ENCODE results near the gene CCDC136. TPM values are rescaled to one million over a fixed set of nuclear protein-coding genes. Genes with fewer than 3 reads are reported as not detected.
A peak's percentile ranks its signal among the peaks of the same experiment; 100 is the strongest.

CCDC136 gene
- total RNA-seq, 1 donor from 2014 or later, result 17.9 TPM

DNA sequence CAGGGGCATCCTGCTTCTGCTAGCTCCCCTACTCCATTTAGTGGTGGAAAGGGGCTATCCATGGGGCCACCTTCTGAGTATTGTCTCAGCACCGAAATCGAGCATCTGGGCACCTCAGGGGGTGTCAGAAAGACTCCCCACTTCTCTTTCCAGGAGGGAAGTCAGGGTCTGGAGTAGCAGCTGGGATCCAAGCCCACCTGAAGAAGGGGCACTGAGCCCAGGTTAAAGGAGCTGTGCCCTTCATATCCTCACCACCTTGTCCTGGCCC is 41.0 kb downstream of the CCDC136 start:
- peaks cover 0 to 3% of the 10 kb centered on the region in 2 donors for H3K36me3 ChIP-seq
- H3K9me3 ChIP-seq, result no peaks in the 10 kb centered on the region
- DNase-seq (ENCODE audit: extremely low spot score in 2 of 2), result no peak
- peak overlapping the region; percentile 85 for H3K27ac ChIP-seq
- TF ChIP-seq, protein P1, sequence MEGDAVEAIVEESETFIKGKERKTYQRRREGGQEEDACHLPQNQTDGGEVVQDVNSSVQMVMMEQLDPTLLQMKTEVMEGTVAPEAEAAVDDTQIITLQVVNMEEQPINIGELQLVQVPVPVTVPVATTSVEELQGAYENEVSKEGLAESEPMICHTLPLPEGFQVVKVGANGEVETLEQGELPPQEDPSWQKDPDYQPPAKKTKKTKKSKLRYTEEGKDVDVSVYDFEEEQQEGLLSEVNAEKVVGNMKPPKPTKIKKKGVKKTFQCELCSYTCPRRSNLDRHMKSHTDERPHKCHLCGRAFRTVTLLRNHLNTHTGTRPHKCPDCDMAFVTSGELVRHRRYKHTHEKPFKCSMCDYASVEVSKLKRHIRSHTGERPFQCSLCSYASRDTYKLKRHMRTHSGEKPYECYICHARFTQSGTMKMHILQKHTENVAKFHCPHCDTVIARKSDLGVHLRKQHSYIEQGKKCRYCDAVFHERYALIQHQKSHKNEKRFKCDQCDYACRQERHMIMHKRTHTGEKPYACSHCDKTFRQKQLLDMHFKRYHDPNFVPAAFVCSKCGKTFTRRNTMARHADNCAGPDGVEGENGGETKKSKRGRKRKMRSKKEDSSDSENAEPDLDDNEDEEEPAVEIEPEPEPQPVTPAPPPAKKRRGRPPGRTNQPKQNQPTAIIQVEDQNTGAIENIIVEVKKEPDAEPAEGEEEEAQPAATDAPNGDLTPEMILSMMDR (IDR thresholded peaks at IDR 0.05), result no peak
- TF ChIP-seq POLR2AphosphoS5 (IDR thresholded peaks at IDR 0.05; ENCODE audit: insufficient read depth in 1 of 2, low read depth in 1 of 2) (no peak), POLR2A (IDR thresholded peaks at IDR 0.05) (no peak)
- peak overlapping the region; percentile 58 to 64 for H3K4me3 ChIP-seq
- intact Hi-C loops (cut with DNase I), result no loop called here
- peaks cover 45% of the 10 kb centered on the region for H3K4me1 ChIP-seq
- H3K27me3 ChIP-seq, result no peaks in the 10 kb centered on the region

DNA sequence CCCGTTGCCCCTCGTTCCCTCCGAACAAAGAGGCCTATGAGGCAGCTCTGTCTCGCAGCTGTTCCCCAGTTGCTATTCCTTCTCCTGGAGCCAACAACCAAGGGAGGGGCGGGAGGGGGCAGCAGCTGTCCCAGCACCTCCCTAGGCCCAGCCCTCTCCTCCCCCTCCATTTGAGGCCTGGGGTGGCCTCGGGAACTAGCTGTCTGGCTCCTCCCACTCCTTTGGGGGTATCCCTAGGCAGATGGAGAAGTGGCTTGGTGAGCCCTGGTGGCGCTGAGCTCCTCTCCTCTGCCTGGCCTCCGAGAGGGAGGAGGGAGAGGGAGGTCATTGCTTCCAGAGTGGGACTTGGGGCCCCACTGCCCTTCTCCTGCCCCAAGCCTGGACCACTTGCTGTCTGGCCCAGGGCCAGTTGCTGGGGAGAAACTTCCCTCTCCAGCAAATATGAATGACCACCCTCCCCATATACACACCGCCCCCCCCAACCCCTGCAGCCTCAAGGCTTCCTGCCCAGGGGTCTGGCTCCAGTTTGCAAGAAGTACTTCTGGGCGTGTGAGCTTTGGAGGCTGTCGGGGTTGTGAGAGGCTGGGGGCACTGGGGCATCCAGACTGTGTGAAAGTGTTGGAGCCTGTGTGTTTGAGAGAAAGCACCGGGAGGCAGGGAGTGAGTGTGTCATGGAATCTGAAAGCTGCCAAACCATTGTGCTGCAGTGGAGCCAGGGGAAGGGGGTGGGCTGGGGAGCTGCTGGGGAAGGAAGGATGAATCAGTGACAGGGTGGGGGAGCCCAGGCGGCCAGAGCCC is 41.6 kb downstream of the CCDC136 start:
- H3K4me3 ChIP-seq, result peak overlapping the region; percentile 58 to 64
- H3K4me1 ChIP-seq, result peaks cover 42% of the 10 kb centered on the region
- DNase-seq (ENCODE audit: extremely low spot score in 2 of 2), result no peak
- TF ChIP-seq POLR2A (IDR thresholded peaks at IDR 0.05), result no peak
- peak in 1 of 2 donors; percentile 44 for TF ChIP-seq POLR2AphosphoS5 (IDR thresholded peaks at IDR 0.05; ENCODE audit: insufficient read depth in 1 of 2, low read depth in 1 of 2)
- TF ChIP-seq, protein P1 (IDR thresholded peaks at IDR 0.05), result no peak
- H3K27me3 ChIP-seq, result no peaks in the 10 kb centered on the region
- peak overlapping the region; percentile 85 for H3K27ac ChIP-seq
- no peaks in the 10 kb centered on the region for H3K9me3 ChIP-seq
- intact Hi-C loops (cut with DNase I), result no loop called here
- peaks cover 0 to 5% of the 10 kb centered on the region in 2 donors for H3K36me3 ChIP-seq

DNA sequence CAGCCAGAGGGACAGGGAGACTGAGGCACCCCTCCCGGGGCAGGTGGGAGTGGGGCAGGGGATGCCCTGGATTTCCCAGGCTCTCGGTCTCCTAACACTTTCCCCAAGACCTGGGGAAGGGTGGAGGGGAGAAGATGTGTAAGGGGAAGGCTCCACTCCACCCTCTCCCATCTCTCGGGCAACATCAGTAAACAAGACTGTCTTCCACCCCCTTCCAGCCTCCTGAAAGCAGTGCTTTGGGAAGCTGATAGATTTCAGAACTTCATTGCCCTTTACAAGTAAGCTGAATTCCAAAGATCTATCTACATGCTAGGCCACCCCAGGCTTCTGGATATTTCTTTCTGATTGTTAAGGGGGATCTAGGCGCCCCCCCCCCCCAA is 42.2 kb downstream of the CCDC136 start:
- Histone ChIP-seq H3K4me3 (peak overlapping the region in 1 of 2 donors; percentile 58), H3K36me3 (peaks cover 0 to 9% of the 10 kb centered on the region in 2 donors), H3K9me3 (no peaks in the 10 kb centered on the region), H3K27ac (peak overlapping the region; percentile 85), H3K27me3 (no peaks in the 10 kb centered on the region), H3K4me1 (peaks cover 42% of the 10 kb centered on the region)
- intact Hi-C loops (cut with DNase I), result no loop called here
- TF ChIP-seq POLR2AphosphoS5 (IDR thresholded peaks at IDR 0.05; ENCODE audit: insufficient read depth in 1 of 2, low read depth in 1 of 2), result no peak
- TF ChIP-seq POLR2A (IDR thresholded peaks at IDR 0.05), result no peak
- TF ChIP-seq, protein P1 (IDR thresholded peaks at IDR 0.05), result no peak
- DNase-seq (ENCODE audit: extremely low spot score in 2 of 2), result no peak

DNA sequence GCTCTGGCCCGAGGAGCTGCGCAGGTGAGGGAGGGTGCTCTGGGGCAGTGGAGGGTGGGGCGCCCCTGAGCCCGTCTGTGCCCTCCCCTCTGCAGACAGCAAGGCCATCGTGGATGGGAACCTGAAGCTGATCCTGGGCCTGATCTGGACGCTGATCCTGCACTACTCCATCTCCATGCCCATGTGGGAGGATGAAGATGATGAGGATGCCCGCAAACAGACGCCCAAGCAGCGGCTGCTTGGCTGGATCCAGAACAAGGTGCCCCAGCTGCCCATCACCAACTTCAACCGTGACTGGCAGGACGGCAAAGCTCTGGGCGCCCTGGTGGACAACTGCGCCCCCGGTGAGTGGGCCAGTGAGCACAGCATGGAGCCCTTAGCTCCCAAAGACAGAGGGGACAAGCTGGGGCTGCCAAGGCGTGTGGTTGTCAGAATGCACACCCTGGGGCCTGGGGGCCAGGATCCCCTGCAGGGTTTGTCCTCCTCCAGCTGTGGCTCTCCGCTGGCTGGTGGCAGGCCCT is 43.5 kb downstream of the CCDC136 start:
- TF ChIP-seq POLR2A (IDR thresholded peaks at IDR 0.05) (no peak), POLR2AphosphoS5 (IDR thresholded peaks at IDR 0.05; ENCODE audit: insufficient read depth in 1 of 2, low read depth in 1 of 2) (no peak)
- H3K36me3 ChIP-seq, result peaks cover 0 to 16% of the 10 kb centered on the region in 2 donors
- peak overlapping the region; percentile 56 for H3K27ac ChIP-seq
- no peaks in the 10 kb centered on the region for H3K9me3 ChIP-seq
- DNase-seq (ENCODE audit: extremely low spot score in 2 of 2), result no peak
- H3K4me1 ChIP-seq, result peaks cover 34% of the 10 kb centered on the region
- H3K4me3 ChIP-seq, result no peak overlapping the region
- intact Hi-C loops (cut with DNase I), result no loop called here
- no peaks in the 10 kb centered on the region for H3K27me3 ChIP-seq

DNA sequence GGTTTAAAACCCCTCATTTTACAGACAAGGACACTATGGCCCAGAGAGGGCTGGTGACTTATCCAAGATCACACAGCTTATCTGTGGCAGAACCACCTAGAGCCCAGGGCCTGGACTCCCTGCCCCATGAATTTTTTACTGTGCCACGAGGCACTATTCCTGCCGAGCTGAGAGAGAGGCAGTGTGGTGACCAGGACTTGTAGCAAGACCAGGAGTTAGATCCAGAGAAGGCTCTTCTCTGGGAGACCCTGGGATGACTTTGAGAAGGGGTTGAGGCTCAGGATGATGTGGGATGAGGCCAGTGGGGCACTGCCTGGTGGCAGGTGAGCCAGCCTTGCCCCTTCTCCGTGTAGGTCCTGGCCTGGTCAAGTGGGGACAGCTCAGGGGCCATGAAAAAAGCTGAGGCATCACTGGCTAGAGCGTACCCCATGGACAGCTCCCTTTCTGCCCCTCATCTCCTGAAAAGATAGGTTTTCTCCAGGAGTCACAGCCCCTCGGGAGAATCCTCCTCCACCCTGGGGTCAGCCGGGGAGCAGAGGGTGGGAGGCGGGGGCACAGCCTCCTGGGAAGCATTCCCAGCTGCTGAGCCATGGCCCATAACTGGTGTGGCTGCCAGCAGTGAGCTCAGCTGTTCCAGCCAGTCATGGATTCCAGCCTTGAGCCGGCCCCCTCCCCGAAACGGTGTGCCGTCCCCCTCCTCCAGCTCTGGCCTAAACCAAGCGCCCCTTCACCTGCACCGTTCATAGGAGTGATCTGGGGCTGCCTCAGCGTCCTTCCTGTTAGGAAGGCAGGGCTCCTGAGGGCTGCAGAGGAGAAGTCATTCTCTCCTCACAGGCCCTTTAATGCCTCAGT is 44.2 kb downstream of the CCDC136 start:
- intact Hi-C loops (cut with DNase I), result no loop called here
- DNase-seq (ENCODE audit: extremely low spot score in 2 of 2), result no peak
- peaks cover 33% of the 10 kb centered on the region for H3K4me1 ChIP-seq
- no peaks in the 10 kb centered on the region for H3K27me3 ChIP-seq
- H3K27ac ChIP-seq, result peak overlapping the region; percentile 56
- H3K9me3 ChIP-seq, result no peaks in the 10 kb centered on the region
- H3K36me3 ChIP-seq, result peaks cover 0 to 22% of the 10 kb centered on the region in 2 donors
- no peak overlapping the region for H3K4me3 ChIP-seq
- TF ChIP-seq, protein P1 (IDR thresholded peaks at IDR 0.05), result no peak
- peak in 1 of 2 donors; percentile 61 for TF ChIP-seq POLR2AphosphoS5 (IDR thresholded peaks at IDR 0.05; ENCODE audit: insufficient read depth in 1 of 2, low read depth in 1 of 2)
